Skeletal muscle tissue (tissue), 4 donors: ENCODE measurements around the gene CHIC1. TPM values are rescaled to one million over a fixed set of nuclear protein-coding genes. Genes with fewer than 3 reads are reported as not detected.
"Not testable (repeated sequence)": the region's sequence is repeated elsewhere in the genome, so short reads cannot be mapped to it uniquely, and the experiment has no call there.

Source experiments
- H3K27ac ChIP-seq: one replicate; pipeline ENCODE4 v1.7.0; 2013; ENCODE audit warnings: mild to moderate bottlenecking, low read depth, low read length, inconsistent platforms
- H3K27me3 ChIP-seq, 3 donors: one replicate each; pipeline ENCODE4 v1.7.0; 2013; ENCODE audit warnings: low read length in 3 of 3; ENCODE audit not compliant: control insufficient read depth in 3 of 3, insufficient read depth in 3 of 3
- H3K36me3 ChIP-seq, 3 donors: one replicate each; pipeline ENCODE4 v1.7.0; 2013; ENCODE audit warnings: low read length in 3 of 3; ENCODE audit not compliant: control insufficient read depth in 3 of 3, insufficient read depth in 3 of 3
- H3K4me1 ChIP-seq, 3 donors: one replicate each; pipeline ENCODE4 v1.7.0; 2013; ENCODE audit warnings: low read length in 3 of 3, mild to moderate bottlenecking in 3 of 3; ENCODE audit not compliant: control insufficient read depth in 3 of 3, insufficient read depth in 3 of 3
- H3K4me3 ChIP-seq, 3 donors: one replicate each; pipeline ENCODE4 v1.7.0; 2013; ENCODE audit warnings: low read length in 3 of 3
- H3K9ac ChIP-seq, 3 donors: one replicate each; pipeline ENCODE4 v1.7.0; 2013; ENCODE audit warnings: low read length in 3 of 3, mild to moderate bottlenecking in 3 of 3, moderate library complexity in 2 of 3, low read depth in 1 of 3
- H3K9me3 ChIP-seq, 3 donors: one replicate each; pipeline ENCODE4 v1.7.0; 2013; ENCODE audit warnings: low read length in 3 of 3; ENCODE audit not compliant: control insufficient read depth in 3 of 3
- total RNA-seq: library from RNA; depleted of rRNA; stranded (reverse); fragments of >200 nt; gene quantifications from one replicate; pipeline ENCODE4 v1.2.3, GENCODE V29; 2014
- donor health status: Osteomylitis.

Gene CHIC1
- total RNA-seq, 1 donor from 2014 or later, result 6.3 TPM

GRCh38 chrX:73581002-73581628 is 18.1 kb downstream of the CHIC1 start:
- H3K27ac ChIP-seq, result no peak overlapping the region
- no peak overlapping the region for H3K9ac ChIP-seq
- H3K4me3 ChIP-seq, result no peak overlapping the region
- no peaks in the 10 kb centered on the region for H3K36me3 ChIP-seq
- H3K4me1 ChIP-seq, result no peaks in the 10 kb centered on the region
- no peaks in the 10 kb centered on the region for H3K9me3 ChIP-seq
- H3K27me3 ChIP-seq, result no peaks in the 10 kb centered on the region

DNA sequence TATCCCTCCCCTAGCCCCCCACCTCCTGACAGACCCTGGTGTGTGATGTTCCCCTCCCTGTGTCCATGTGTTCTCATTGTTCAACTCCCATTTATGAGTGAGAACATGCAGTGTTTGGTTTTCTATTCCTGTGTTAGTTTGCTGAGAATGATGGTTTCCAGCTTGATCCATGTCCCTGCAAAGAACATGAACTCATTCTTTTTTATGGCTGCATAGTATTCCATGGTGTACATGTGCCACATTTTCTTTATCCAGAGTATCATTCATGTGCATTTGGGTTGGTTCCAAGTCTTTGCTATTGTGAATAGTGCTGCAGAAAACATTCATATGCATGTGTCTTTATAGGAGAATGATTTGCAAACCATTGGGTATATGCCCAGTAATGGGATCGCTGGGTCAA is 34.8 kb downstream of the CHIC1 start:
- H3K27ac ChIP-seq, H3K27me3 ChIP-seq, H3K4me3 ChIP-seq, H3K9ac ChIP-seq, H3K4me1 ChIP-seq, H3K36me3 ChIP-seq, H3K9me3 ChIP-seq: not testable (repeated sequence)

GRCh38 chrX:73615022-73615421 is 52.0 kb downstream of the CHIC1 start:
- H3K27me3 ChIP-seq, result no peaks in the 10 kb centered on the region
- peaks cover 0 to 6% (median 0%) of the 10 kb centered on the region in 3 donors for H3K9me3 ChIP-seq
- H3K4me1 ChIP-seq, result no peaks in the 10 kb centered on the region
- no peak overlapping the region for H3K4me3 ChIP-seq
- no peak overlapping the region for H3K9ac ChIP-seq
- no peaks in the 10 kb centered on the region for H3K36me3 ChIP-seq
- no peak overlapping the region for H3K27ac ChIP-seq

- not testable (repeated sequence) for H3K36me3 ChIP-seq, H3K9ac ChIP-seq, H3K4me1 ChIP-seq, H3K9me3 ChIP-seq, H3K27ac ChIP-seq, H3K27me3 ChIP-seq, H3K4me3 ChIP-seq
These were observed 78.7 kb downstream of the CHIC1 start for GRCh38 chrX:73641669-73642068.

- H3K4me3 ChIP-seq, result no peak overlapping the region
- no peaks in the 10 kb centered on the region for H3K36me3 ChIP-seq
- peaks cover 0 to 5% (median 0%) of the 10 kb centered on the region in 3 donors for H3K9me3 ChIP-seq
- no peaks in the 10 kb centered on the region for H3K4me1 ChIP-seq
- no peak overlapping the region for H3K9ac ChIP-seq
- no peak overlapping the region for H3K27ac ChIP-seq
- H3K27me3 ChIP-seq, result no peaks in the 10 kb centered on the region
These were observed 84.2 kb downstream of the CHIC1 start for GRCh38 chrX:73647212-73647611.

DNA sequence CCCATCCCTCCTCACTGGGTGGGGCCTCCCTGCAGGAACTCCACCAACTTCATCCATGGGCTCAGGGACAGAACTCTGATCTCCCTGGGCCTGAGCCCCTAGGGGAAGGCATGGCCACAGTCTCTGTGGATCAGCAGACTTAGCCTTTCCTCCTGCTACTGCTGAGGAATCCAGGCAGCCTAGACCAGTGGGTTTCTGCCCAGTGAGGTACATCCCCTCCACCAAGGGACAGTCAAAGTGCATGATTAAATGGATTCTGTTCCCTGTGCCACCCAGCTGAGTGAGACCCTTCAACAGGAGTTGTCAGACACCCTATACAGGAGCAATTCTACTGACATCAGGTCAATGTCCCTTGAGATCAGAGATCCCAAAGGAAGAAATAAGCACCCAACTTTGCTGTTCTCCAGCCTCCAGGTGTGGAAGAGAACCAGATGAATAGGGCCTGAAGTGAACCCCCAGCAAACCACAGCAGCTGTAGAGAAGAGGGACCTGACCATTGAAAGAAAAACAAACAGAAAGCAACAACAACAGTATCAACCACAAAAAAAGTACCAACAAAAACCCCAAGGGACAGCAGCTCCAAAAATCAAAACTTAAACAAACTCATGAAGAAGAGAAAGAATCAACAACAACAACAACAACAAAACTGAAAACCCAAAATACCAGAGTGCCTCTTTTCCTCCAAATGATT is 84.8 kb downstream of the CHIC1 start:
- Histone ChIP-seq H3K4me1 (no peaks in the 10 kb centered on the region), H3K9ac (no peak overlapping the region), H3K27me3 (no peaks in the 10 kb centered on the region), H3K9me3 (peaks cover 0 to 5% (median 0%) of the 10 kb centered on the region in 3 donors), H3K36me3 (no peaks in the 10 kb centered on the region), H3K27ac (no peak overlapping the region), H3K4me3 (no peak overlapping the region)

DNA sequence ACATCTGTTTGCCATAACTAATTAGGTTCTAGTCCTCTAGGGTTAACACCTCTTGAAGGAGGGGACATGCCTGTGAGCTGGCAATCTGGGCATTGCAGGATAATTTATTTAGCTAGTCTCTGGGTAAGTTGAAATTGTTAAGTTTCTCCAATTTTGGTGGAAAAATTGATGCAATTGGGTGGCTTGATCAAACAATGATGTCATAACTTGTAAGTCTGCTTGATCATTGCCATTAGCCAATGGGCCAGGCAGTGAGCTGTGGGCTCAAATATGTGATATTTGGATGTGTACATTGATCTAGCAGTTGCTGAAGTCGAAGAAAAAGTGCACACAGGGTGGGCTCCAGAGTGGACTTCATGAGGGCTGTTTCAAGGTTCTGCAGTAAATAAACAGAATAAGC is 98.3 kb downstream of the CHIC1 start:
- H3K27me3 ChIP-seq, H3K4me1 ChIP-seq, H3K9me3 ChIP-seq: not testable (repeated sequence)

GRCh38 chrX:73668779-73669178 is 105.8 kb downstream of the CHIC1 start:
- no peaks in the 10 kb centered on the region for H3K27me3 ChIP-seq
- peaks cover 0 to 2% (median 0%) of the 10 kb centered on the region in 3 donors for H3K4me1 ChIP-seq
- peaks cover 0 to 11% (median 0%) of the 10 kb centered on the region in 3 donors for H3K9me3 ChIP-seq
- H3K27ac ChIP-seq, result no peak overlapping the region
- no peak overlapping the region for H3K9ac ChIP-seq
- H3K4me3 ChIP-seq, result no peak overlapping the region
- H3K36me3 ChIP-seq, result no peaks in the 10 kb centered on the region

More for the DNA sequence above, 98.3 kb downstream of the CHIC1 start:
- not testable (repeated sequence) for H3K4me3 ChIP-seq, H3K9ac ChIP-seq, H3K36me3 ChIP-seq, H3K27ac ChIP-seq

DNA sequence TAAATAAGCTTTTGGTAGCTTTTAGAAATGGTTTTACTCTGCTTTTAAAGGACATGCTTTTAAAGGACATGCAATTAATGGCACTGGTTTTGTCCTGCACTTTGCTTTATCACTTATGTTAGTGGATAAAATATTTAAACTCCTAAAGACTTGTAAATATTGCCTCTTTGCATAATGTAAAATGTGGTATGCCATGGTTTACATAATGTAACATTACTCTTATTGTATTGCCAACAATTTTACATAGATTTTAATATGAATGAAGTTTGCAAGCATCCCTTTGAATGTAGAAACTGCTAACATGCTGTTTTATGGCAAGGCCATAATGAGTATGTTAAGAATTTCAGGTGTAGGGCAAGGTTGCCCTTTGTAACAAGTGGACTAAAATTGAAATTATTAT is 118.4 kb downstream of the CHIC1 start:
- Histone ChIP-seq H3K36me3 (no peaks in the 10 kb centered on the region), H3K4me3 (no peak overlapping the region), H3K4me1 (no peaks in the 10 kb centered on the region), H3K9ac (no peak overlapping the region), H3K9me3 (no peaks in the 10 kb centered on the region), H3K27me3 (no peaks in the 10 kb centered on the region), H3K27ac (no peak overlapping the region)

- no peaks in the 10 kb centered on the region for H3K4me1 ChIP-seq
- H3K36me3 ChIP-seq, result no peaks in the 10 kb centered on the region
- H3K27me3 ChIP-seq, result no peaks in the 10 kb centered on the region
- H3K9me3 ChIP-seq, result no peaks in the 10 kb centered on the region
- H3K27ac ChIP-seq, result no peak overlapping the region
- no peak overlapping the region for H3K4me3 ChIP-seq
- H3K9ac ChIP-seq, result no peak overlapping the region
These were observed 120.4 kb downstream of the CHIC1 start for GRCh38 chrX:73683236-73683859.
